Stimulated activated CD4-positive, alpha-beta T cell treated with anti-CD3 and anti-CD28 coated beads, TNF-alpha, amount 100 ng/mL, for 4 hours (primary cell): Measurements from ENCODE around the gene UTP25.
"Not testable (repeated sequence)": the region's sequence is repeated elsewhere in the genome, so short reads cannot be mapped to it uniquely, and the experiment has no call there.

Experiments used
- DNase-seq, 3 experiments: peaks; one replicate each; pipeline ENCODE4 v3.0.0-alpha.2; 2020; ENCODE audit warnings: low read depth in 3 of 3

Gene UTP25, protein sequence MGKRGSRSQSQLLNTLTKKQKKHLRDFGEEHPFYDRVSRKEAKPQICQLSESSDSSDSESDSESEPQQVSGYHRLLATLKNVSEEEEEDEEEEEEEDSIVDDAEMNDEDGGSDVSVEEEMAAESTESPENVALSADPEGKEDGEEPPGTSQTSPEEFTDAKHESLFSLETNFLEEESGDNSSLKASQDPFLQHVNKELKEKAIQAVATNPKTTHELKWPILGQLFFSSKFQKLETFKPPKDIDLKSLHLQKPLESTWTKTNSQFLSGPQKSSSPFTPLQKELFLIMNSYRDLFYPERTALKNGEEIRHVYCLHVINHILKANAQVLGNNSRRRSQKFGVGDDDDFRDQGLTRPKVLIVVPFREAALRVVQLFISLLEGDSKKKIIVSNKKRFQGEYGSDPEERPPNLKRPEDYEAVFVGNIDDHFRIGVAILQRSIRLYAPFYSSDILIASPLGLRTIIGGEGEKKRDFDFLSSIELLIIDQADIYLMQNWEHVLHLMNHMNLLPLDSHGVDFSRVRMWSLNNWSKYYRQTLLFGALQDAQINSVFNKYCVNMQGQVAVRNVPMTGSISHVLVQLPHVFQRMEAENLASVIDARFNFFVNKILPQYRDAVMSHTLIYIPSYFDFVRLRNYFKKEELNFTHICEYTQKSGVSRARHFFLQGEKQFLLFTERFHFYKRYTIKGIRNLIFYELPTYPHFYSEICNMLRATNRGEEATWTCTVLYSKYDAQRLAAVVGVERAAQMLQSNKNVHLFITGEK

GRCh38 chr1:209827384-209828262, at the start of gene UTP25:
UTP25 (plus strand) TSS chr1:209827972; CDS start chr1:209828064, 92 bp downstream.
- DNase-seq: peak; percentile 78 to 92 (median 88)

DNA sequence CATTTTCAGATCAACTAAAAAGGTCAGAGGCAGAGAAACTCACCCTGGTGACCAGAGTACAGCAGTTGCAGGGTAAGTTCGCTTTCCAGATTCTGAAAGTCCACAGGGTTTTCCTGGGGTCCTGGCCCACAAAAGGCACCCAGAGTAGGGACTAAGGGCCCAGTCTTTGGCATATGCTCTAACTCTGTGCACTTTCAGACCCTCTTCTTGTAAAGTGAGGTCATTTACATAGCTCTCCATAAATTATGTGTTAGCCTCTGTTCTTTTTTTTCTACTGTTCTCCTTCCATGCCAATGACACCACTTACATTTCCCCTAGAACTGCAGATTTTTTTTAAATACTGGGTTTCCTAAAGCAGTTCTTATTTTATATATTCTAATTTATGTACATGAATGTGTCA, 49.7 kb upstream of the UTP25 start:
- DNase-seq: no peak

DNA sequence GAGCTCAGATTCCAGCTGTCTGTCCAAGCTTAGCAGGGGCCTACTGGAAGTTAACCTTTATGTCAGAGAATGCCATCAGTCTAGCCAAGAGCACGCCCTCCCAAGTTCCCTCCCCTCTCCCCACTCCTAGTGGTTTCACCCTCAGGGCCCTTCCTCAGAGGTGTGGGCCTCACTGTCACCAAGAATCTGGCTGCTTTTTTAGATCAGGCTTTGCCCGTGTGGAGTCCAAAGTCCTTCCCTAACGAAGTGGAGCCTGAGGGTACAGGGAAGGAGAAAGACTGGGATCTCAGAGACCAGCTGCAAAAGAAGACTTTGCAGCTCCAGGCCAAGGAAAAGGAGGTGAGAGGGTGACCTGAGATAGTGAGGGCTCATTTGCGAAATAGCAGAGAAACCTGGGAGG, 47.5 kb upstream of the UTP25 start:
- DNase-seq: no peak

DNA sequence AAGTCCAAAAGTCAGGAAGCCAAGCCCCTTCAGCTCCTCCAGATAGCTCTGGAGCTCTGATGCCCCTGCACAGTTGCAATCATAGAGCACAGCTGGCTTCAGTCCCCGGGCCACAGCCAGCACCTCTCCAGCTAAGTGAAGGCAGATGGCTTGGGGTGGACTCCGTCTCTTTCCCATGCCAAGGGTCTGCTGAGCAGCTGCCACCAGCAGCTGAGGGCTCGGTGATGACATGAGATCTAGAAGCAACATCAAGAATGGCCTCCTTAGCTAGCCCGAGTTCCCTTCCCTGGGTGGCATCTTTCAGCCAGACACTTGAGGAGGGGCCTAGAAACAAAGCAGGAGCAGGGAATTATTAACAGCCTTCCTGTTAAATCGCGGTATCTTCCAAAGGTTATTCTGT, 44.4 kb upstream of the UTP25 start:
- no peak for DNase-seq

DNA sequence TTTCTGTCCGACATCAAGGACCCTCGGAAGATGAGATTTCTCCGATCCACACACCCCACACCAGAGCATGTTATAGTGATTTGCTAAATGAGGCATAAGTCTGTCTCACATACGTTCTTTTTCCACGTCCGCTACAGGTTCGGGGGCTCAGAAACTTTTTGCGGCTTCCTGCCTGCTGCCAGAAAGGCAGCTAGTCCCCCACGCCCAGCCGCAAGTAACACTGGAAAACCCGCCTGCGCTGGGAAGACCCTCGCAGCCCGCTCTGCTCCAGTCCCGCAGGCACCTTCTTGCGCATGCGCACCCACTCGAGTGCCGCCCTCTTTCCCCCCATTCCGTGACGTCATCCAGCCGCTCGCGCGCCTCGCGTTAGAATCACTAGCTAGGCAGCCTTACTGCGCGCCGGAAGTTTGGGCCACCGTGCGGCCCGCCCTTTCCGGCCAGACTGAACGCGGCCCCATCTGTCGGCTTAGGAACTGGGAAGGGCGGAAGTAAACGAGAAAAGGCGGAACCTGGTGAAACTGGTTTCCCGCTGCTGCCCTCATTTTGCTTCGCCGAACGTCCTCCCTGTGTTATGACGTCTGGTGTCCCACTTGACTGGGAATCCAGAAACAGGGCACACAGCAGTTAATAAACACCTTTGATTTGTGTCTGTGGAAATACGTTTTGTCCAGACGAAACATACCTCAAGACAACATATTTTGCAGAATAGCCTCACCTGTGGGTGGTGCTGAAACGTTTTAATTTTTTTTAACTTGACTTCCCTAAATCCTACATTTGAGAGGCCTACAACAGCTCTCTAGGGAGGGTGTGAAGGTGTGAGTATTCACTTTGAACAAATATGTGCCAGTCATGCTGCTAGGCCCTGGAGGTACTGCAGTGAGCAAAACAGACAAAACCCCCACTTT, 43.3 kb upstream of the UTP25 start, which contains the start of gene C1orf74:
Gene C1orf74, minus strand, starts transcription at position 295 of the 905 bp plus-strand sequence. CDS start 925 bp downstream, outside the sequence.
- DNase-seq: peak; percentile 99 to 100 (median 99)

GRCh38 chr1:209785592-209785991, 42.2 kb upstream of the UTP25 start:
- no peak for DNase-seq

DNA sequence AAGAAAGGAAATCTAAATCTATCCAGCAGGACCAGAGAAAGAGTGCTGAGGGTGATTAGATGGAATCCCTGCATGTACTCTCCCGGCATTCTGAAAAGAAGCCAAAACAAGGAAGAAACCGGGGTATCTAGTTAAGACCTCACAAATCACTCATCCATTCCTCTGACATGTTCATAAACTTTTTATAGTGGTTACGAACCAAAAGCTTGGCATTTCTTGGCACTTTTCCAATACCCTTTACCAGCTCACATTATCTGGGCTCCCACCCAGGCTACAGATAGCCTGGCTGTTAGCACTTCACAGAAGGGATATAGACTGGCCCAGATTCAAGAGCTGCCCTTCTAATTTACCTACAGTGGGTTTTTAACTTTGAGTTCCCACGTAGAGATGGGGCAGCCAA, 41.6 kb upstream of the UTP25 start:
- DNase-seq: no peak

GRCh38 chr1:209787551-209787950, 40.2 kb upstream of the UTP25 start:
- no peak for DNase-seq

- DNase-seq: no peak
These were observed 38.5 kb upstream of the UTP25 start for GRCh38 chr1:209789245-209789644.

DNA sequence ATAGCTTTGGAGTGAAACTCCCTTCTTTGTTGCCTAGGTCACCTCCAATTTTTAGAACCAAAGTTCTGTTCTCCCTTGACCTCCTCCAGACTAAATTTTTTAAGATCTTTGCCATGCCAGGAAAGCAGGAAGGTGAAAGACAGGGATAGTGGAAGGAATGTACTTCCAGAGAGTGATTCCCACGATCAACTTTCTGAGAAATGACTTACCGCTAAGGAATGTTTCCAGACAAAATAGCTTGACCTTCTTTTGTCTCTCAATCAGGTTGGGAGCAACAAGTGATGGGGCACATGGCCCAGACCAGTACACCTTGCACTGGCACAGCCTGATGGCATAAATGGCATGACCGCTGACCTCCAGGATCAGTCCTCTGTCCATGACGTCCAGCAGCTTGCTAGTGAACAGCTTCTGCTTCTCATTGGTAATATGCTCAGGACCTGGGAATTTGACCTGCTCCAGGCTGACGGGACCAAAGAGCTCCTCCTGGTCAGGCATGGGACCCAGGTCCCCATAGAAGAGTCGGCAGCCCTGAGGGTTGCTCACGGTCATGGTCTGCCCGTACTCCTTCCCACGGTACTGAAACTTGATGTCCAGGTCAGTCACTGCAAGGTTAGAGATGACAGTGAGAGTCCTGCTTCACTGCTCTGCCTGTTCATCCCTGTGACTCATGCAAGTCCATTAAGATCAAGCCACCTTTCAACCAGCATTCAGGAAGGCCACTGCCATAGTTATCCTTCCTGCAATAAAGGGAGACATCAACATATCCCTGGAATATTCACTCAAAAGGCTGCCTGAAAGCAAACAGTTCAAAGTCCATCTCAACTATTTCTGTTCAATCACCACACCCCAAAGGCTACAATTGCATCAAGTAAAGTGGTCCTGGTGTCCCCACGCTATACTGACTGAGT, 37.2 kb upstream of the UTP25 start:
- no peak for DNase-seq

DNA sequence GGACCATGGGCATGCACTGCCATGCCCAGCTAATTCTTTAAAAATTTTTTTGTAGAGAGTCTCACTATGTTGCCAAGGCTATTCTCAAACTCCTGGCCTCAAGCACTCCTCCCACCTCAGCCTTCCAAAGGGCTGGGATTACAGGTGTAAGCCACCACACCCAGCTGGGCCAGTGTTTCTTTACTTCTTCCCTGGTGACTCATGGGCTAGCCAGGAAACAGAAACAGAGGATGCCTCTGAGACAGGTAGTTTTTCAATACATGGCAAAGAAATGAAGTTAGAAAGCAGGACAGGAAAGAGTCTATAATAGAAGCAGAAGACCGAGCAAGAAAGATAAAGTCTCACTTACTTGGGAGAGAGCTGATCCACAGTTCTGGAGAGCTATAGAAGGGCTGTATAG, 35.9 kb upstream of the UTP25 start:
- no peak for DNase-seq

GRCh38 chr1:209793711-209794110, 34.1 kb upstream of the UTP25 start:
- not testable (repeated sequence) for DNase-seq

GRCh38 chr1:209797978-209798639, 29.7 kb upstream of the UTP25 start:
- DNase-seq: no peak

GRCh38 chr1:209800984-209801834, 26.6 kb upstream of the UTP25 start:
- no peak for DNase-seq

DNA sequence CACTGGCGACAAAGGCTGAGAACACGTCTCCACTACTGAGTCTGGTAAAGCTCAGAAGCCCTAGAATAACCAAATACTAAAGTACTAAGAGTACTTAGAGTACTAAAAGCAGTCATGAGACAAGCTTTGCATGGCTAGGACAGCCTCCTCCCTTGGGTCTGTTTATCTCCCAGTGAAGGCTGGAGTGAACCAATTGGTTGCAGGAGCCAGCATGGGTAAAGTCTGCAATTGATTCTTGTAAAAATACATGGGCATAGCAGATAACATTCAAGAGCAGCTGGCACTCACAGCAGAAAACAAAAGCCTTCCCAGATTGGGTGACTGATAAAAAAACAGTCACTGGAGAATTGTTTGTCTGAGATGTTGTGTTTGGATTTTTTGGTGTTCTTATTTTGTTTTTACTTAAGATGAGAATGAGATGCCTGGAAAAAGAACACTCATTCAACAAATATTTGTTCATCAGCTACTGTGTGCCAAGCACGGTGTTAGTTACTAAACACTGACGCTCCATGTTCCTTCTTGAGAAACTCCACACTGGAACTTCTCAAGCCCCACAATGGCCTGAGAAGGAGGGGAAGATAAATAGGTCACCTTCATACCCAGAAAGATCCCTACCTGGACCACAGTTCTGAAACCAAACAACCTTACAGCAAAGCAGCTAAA, 25.5 kb upstream of the UTP25 start:
- no peak for DNase-seq

GRCh38 chr1:209802780-209803152, 25.0 kb upstream of the UTP25 start:
- no peak for DNase-seq

DNA sequence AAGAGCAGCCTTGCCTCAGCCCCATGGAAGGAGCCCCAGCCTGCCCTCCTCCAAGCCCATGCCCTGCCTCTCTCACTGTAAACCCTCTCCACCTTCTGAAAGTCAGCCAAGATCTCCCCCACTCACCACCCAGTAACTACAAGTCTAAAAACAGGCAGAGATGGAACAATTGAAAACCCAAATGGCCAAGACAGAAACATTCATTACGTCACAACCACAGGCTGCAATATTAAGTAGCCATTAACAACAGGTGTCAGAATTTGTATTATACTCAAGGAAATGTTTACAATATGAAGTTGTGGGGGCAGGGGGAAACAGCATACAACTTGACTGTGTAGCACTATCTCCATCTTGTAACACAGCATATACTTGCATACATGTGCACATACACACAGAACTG, 24.2 kb upstream of the UTP25 start:
- DNase-seq: no peak

- DNase-seq: no peak
These were observed 22.4 kb upstream of the UTP25 start for GRCh38 chr1:209805341-209805781.
